Stromal cell of bone marrow (primary cell): ENCODE data around the gene CCNC.

Experiments
- DNase-seq: peaks from one replicate; pipeline ENCODE4 v3.0.0-alpha.2; 2012; ENCODE audit warnings: low read depth

Gene CCNC

DNA sequence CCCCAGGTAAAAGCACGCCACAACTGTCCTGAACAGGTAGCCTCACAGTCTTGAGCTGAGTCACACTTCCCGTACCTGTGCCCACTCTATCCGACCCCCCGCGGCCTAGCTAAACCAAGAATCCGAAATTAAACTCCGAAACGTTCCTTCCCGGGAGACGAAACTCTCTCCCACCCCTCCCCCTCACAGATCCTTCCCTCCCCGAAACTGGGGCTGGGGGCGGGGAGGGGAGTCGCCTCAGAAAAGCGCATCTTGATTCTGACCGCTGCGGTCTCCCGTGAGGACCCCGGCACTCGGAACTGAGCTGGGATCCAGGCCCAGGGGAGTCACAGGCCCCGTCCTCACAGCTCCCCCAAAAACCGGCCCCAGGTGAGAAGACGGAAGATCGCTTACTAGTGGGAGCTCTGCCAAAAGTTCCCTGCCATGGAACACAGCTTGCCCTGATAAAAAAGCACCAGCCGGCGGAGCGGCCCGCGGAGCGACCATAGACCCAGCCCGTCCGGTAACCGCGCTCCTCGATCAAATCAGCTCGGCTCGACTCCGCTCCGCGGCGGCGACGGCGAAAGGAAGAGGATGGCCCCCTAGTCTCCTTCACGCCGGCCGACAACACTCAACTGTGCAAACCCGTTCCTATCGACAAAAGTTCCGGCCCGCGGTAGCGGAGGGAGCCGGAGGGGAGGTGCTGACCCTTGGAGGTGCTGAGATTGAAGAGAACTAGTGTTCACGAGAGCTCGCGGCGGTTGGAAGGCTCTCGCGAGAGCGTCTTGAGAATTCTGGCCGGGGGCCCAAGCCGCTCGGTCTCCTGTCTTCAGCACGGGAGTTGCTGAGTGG, at the start of gene CCNC:
TSS of gene CCNC (minus strand) at position 558 of the 831 bp plus-strand sequence. CDS start at position 425, 133 bp downstream.
- DNase-seq = peak; percentile 90

DNA sequence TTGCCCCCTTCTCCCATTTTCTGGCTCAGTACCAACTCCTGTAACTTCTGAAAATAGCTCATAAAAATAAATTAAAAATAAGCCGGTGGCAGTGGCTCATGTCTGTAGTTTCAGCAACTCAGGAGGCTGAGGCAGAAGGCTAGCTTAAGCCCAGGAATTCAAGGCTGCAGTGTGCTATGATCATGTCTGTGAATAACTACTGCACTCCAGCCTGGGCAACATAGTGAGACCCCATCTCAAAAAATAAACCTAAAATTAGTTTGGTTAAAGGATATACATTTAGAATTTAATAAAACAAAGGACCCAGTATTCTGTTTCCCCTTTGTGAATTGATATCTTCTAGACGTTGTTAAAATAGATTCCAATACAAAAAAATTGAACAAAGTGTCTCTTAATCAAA, 48.7 kb upstream of the CCNC start:
- no peak for DNase-seq

DNA sequence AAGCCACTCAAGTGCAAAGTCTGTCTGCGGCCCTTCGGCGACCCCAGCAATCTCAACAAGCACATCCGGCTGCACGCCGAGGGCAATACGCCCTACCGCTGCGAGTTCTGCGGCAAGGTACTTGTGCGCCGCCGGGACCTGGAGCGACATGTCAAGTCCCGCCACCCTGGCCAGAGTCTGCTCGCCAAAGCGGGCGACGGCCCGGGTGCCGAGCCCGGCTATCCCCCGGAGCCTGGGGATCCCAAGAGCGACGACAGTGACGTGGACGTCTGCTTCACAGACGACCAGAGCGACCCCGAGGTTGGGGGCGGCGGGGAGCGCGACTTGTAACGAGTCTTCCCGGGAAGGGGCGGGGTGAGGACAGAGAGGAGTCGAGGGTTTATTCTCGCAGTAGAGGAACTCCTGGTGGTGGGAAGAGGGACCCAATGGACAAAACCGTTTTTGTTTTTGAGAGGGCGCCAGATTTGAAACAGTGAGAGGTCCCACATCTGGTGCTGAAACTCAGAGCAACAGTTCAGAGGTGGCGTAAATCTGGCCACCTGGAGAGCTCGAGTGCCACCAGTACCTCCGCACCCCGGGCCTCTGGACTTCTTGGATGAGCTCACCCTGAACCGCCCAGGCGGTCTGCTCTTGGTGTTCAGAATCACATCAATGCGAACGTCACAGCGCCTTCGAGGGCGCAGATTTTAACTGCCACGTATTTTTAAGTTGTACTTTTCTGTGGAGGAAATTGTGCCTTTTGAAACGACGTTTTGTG, 46.1 kb upstream of the CCNC start:
- no peak for DNase-seq

GRCh38 chr6:99613705-99614429, 45.4 kb upstream of the CCNC start:
- DNase-seq = no peak

GRCh38 chr6:99613409-99613704, 44.9 kb upstream of the CCNC start:
- no peak for DNase-seq

DNA sequence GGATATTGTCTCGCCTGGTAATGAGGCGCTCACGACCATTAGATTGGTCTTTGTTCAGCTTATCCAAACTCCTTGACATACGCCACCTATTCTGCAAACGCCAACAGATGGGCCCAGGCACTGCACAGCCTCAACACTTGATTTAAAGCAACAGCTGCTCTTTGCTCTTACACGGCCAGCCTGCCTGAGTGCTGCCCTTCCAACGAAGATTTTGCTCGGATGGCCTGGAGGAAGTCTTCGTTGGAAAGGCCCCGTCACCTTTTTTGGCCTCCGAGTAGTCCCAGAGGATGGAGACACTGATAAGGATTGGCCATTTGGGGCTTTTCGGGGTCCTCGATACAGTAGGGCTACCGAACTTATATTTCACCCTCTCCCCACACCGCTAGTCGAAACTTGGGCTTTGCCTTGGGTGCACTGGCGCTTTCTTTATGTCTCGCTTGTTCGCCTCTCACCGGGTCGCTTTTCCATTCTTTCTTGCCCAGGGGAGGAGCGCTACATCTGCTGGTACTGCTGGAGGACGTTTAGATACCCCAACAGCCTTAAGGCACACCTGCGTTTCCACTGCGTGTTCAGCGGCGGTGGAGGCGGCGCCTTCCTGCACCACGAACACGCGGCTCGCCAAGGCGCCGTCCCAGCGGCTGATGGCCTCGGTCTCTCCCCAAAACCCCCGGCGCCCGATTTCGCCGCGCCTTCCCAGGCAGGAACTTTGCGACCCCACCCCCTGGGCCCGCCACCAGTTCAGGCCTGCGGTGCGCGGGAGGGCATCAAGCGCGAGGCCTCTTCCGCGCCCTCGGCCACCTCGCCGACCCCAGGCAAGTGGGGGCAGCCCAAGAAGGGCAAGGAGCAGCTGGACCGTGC, 44.3 kb upstream of the CCNC start:
- DNase-seq = no peak

DNA sequence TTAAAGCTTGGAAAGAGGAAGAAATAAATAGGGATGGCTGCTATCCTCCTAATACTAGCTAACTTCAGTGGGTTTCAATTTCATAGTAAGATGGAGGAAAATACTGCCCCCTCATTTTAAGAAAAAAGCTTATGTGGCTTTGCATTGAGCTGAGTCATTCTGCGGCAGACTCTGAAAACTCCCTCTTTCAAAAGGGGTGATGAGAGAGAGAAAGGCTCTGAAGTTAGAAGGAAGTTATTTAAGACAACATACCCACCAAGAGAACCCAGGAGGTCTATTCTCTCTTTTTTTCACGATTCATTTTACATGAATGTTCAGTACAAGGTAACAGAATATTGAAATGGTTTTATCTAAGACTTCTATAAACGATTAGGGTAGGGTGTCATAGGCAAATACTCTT, 42.7 kb upstream of the CCNC start:
- DNase-seq = no peak

GRCh38 chr6:99609905-99610489, 41.5 kb upstream of the CCNC start:
- no peak for DNase-seq

DNA sequence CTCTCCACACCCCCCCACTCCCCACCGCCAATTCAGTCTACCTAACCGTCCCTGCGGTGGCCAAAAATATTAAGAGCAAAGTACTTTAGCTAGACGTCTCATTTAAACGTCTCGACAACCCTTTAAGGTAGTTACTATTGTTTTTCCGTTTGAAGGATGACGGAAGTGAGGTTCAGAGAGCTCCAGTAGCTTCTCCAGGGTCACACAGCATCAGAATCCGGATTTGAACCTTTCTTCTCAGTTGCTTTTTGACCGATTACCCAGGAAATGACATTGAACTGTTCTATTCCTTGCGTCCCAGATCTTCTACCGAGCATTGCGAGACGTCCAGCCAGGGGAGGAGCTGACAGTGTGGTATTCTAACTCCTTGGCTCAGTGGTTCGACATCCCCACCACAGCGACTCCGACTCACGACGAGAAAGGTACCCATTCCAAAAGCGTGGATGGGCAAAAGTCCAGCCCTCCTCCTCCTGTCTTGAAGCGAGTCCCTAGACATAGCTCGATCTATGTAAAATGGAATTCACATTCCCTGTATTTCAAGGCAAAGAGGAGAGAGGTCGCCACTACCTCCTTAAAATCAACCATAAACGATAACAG, 40.5 kb upstream of the CCNC start:
- DNase-seq = no peak

DNA sequence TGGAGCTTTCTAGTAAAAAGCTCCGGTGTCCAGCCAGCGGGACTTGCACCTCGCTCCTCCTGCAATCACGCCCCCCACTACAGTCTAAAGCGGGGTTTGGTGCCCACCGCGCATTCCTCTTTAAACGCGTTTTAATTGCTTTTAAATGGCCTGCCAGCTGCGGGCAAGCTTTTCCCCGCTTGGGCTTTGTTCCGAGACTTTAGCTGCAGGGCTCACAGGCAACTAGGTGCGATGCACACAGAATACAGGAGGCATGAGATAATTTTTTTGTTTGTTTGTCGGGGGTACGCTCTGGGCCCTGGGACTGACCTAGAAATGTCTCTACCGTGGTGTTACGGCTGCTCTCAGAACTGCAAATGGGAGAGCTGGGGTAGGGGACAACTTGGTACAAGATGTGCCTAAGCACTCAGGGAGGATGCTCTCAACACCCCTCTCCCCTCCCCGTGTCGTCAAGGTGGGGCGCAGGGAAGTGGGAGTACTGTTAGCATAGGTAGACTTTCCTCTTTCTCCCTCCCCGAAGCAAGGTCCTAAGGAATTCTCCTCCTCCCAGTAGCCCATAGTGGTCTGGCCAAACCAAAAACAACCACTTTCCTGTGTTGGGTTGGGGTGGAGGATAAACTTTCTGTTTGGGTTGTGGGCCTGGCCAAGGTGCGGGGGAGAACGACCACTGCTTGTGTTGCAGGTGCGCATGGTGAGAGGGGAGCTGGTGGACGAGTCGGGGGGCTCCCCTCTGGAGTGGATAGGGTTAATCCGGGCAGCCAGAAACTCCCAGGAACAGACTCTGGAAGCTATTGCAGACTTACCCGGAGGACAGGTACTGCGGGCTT, 39.8 kb upstream of the CCNC start:
- DNase-seq = no peak

- DNase-seq = no peak
These were observed 39.1 kb upstream of the CCNC start for GRCh38 chr6:99607416-99608036.

- DNase-seq = no peak
These were observed 38.4 kb upstream of the CCNC start, which contains the start of gene PRDM13 for GRCh38 chr6:99606656-99607415. Gene PRDM13, plus strand, starts transcription at chr6:99606833. Its CDS starts 202 bp downstream, at chr6:99607035.

- DNase-seq = no peak
These were observed 37.6 kb upstream of the CCNC start for GRCh38 chr6:99605911-99606655.

GRCh38 chr6:99605074-99605734, 36.7 kb upstream of the CCNC start:
- no peak for DNase-seq

GRCh38 chr6:99604166-99605073, 36.0 kb upstream of the CCNC start:
- DNase-seq = no peak

DNA sequence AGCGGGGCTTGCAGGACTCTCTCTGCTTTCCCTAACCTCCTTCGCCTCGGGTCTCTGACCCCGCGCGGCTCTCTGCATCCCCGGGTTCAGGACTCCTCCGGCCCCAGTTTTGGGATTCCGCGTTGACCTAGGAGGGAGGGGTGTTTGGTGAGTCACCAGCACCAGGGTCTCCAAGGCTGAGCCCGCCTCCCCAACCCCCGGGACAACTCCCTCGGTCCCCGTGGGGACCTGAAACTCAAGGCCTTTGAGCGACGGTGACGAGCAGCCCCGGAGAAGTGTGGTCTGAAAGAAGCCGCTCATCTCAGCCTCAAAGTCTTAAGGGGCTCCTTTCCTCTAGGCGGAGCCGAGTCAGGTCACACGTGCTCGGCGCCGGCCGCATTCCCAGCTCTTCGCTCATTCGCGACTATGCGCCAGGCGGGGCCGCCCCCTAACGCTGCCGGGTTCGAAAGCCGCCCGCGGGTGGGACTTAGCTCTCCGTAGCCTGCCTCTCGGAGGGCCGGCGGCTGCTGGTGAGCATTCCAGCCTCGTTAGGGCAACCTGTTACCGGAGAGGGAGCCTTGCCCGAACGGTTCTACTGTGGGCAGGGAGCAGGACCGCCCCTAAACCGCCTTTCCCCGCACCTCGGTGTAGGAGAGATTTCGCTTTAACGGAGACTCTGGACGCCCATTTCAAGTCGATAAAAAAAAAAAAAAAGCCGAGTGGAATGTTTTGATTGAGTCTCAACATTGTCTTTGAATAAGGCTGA, 35.1 kb upstream of the CCNC start:
- no peak for DNase-seq
